ENCODE data around the gene NLGN3. TPM values are rescaled to one million over a fixed set of nuclear protein-coding genes. Genes with fewer than 3 reads are reported as not detected.

Gene NLGN3
- 0.26 and 0.95 TPM in 2 replicates for total RNA-seq

DNA sequence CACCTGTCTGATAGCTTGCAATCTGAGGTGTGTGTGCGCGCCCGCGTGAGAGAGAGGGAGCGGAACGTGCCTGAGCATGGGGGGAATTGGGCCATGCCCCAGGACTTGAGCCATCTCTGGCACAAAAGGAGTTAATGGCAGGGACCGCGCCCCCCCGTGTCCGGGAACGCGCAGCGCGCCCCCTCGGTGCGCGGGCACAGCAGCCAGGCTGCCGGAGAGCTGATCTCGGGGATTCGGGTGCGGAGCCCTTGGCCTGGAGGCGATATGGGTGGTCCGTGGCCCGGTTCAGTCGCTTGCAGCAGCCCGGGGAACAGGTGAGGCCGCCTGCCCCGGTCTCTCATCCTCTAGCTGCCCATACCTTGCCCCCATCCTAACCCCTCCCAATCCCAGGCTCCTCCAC, at the start of gene NLGN3:
Gene NLGN3, plus strand, starts transcription at position 191 of the 400 bp plus-strand sequence. CDS start 2,909 bp downstream, outside the sequence.

GRCh38 chrX:71095555-71095980, 49.1 kb upstream of the NLGN3 start, which contains the start of gene FOXO4:
Gene FOXO4 (plus strand): TSS chrX:71095851. CDS start chrX:71096529, 678 bp downstream.

DNA sequence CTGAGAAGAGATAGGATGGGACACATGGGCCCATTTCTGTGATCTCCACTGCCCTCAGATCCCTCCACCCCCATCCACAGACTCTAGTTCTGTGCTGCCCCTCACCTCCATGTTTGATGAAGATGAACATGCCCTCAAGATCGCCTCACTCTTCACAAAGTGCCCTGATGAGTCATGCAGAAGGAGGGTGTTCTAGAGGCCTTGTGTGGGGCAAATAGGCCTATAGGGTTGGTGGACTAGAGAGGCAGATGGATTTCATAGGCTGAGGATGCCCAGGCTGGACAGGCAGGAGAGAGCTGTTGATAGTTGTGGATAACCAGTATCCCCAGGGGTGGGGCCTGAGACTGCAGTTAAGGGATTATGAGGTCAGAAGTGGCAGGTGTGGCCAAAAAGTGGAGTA, 38.2 kb upstream of the NLGN3 start, which contains the start of gene CXorf65:
Gene CXorf65, minus strand, starts transcription at position 314 of the 400 bp plus-strand sequence. Its CDS starts 184 bp downstream, at position 130.

GRCh38 chrX:71111141-71111843, 33.3 kb upstream of the NLGN3 start, which contains the start of gene IL2RG:
Gene IL2RG (minus strand): TSS chrX:71111577. CDS start chrX:71111539, 38 bp downstream.

DNA sequence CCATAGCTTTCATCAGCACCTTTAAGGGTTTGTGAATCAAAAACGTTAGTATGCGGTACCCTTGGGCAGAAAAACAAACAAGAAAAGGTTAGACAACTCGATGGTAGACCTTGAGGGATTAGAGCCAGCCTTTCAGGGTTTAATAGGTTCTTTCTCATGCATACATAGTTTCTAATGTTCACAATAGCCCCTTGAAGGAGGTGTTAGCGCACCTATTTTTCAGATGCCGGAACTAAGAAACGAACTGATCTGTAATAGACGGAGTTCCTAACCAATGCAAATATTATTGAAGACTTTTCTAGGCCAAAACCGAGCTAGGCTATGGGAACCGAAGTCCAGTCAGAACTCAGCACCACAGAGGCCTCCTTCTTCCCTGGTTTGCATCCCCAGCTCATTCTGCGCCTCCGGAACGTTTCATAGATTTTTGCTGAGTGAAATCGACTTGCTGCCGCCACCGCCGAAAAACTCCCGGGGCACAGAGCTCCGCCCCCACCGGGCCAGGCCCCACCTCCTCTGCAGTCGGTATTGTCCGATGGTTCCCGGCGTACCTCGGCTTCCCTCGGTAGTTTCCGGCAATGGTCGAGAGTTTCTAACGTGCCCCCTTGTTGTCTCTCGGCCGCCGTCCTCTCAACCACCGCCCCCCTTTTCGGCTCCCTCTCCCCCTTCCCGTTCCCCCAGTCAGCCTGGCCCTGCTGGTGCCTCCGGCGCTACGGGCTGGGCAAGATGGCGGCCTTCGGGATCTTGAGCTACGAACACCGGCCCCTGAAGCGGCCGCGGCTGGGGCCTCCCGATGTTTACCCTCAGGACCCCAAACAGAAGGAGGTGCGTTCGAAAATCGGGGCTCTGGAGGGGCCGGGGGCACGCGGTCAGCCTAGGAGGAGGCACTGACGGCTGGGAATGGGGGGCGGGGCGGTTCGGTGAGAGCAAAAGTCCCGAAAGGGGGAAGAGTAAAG, 26.3 kb upstream of the NLGN3 start, which contains the start of gene MED12:
Gene MED12, plus strand, starts transcription at position 565 of the 953 bp plus-strand sequence. Its CDS starts 159 bp downstream, at position 724.

Other genes with a start within 250 kb of the NLGN3 start
- not detected in 2 replicates for gene TEX11, start 236.1 kb upstream of the NLGN3 start, total RNA-seq
- gene SLC7A3, start 213.7 kb upstream of the NLGN3 start, total RNA-seq = not detected in 2 replicates
- gene SNX12, start 76.5 kb upstream of the NLGN3 start, total RNA-seq = 65.1 and 79.3 TPM in 2 replicates
- 4.1 and 8.1 TPM in 2 replicates for gene FOXO4, start 49.0 kb upstream of the NLGN3 start, total RNA-seq
- not detected in 2 replicates for gene CXorf65, start 38.1 kb upstream of the NLGN3 start, total RNA-seq
- not detected in 2 replicates for gene IL2RG, start 33.3 kb upstream of the NLGN3 start, total RNA-seq
- 29.3 and 34.3 TPM in 2 replicates for gene MED12, start 26.2 kb upstream of the NLGN3 start, total RNA-seq
- not detected in 2 replicates for gene GJB1, start 78.4 kb downstream of the NLGN3 start, total RNA-seq
- 8.7 and 11.2 TPM in 2 replicates for gene ZMYM3, start 109.3 kb downstream of the NLGN3 start, total RNA-seq
- gene NONO, start 138.8 kb downstream of the NLGN3 start, total RNA-seq = 383 and 436 TPM in 2 replicates
- gene ITGB1BP2, start 156.9 kb downstream of the NLGN3 start, total RNA-seq = 0.43 and 0.47 TPM in 2 replicates
- 46.5 and 58.0 TPM in 2 replicates for gene TAF1, start 221.5 kb downstream of the NLGN3 start, total RNA-seq